HG02981 (cell line): Measurements from ENCODE around the gene PRKN.
"Not testable (repeated sequence)": the region's sequence is repeated elsewhere in the genome, so short reads cannot be mapped to it uniquely, and the experiment has no call there.

Source experiments
- ATAC-seq: cut with Tn5 transposase; IDR thresholded peaks from one replicate; pipeline ENCODE4 v1.9.1; 2021; ENCODE audit warnings: mild to moderate bottlenecking, moderate library complexity; ENCODE audit not compliant: unreplicated experiment

PRKN gene

DNA sequence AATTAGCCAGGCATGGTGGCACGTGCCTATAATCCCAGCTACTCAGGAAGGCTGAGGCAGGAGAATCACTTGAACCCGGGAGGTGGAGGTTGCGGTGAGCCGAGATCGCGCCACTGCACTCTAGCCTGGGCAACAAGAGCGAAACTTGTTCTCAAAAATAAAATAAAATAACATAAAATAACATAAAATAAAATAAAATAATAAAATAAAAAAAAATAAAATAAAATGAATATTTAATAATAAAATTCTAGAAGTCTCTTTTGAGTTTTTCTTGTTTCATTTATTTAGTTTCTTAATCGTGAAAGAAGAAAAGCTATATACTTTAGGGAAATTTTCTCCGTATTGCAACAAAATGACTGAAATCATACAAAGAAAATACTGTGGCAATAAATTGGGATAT lies 841.0 kb downstream of the PRKN start:
- not testable (repeated sequence) for ATAC-seq

DNA sequence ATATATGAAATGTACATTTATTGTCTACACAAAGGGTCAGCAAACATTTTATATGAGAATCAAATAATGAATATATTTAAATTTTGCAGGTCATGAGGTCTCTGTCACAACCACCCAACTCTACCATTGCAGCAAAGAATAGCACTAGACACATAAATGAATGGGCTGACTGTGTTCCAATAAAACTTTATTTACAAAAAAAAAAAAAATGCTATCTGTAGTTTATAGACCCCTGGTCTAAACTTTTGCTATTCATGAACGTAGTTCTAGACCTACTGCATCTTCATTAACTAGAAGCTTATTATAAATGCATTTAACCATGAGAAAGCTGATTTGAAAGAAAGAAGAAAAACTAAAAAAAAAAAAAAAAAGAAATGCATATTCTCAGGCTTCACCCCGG lies 842.8 kb downstream of the PRKN start:
- no peak for ATAC-seq

DNA sequence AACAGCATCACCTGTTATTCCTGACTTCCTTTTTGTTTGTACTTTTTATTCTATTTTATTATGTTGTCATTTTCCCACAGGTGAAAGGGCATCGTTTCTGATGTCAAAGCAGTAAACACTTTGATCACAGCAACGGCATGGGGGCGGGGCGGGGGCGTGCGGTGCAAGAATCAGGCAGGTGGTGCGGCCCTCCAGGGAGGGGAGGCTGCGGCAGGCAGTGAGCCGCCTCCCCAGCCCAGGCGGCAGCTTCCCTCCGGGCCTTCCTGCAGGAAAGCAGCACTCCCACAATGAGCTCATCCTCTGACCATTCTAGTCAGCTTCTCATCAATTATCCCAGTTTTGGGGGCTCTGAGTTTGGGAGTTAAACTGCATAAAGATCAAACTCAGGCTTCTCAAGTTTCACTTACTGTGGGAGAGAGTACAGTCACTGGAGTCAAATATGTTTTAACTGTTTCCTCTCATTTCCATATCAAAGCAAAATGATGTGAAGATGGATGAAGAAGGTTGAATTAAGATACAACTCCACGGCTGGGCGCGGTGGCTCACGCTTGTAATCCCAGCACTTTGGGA lies 845.3 kb downstream of the PRKN start:
- no peak for ATAC-seq

DNA sequence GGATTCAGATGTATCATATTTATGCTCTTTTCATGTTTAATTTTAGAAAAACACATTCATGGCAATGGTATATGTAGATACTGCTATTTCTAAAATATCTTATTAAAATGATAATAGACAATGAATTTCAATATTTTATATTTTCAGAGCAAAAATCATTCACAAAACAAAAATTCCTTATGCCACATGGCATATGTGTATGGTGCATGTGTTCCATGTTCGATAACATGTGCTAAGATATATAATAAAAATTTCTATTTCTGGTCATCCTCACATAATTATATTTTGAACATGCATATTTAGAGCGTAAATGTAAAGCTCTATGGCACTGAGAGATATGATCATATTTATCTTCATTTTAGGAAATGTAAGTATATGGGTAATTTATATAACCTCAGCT lies 847.5 kb downstream of the PRKN start:
- ATAC-seq: no peak

DNA sequence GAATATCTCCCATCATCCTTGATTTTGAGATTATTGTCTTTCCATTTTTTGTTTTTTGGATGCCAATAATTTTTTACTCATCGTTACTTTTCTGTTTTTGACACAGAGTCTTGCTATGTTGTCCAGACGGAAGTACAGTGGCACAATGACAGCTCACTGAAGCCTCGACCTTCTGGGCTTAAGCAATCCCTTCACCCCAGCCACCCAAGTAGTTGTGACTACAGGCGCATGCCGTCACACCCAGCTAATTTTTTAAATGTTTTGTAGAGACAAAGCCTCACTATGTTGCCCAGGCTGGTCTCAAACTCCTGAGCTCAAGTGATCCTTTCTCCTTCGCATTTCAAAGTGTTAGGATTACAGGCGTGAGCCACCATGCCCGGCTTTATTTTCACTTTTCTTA lies 851.3 kb downstream of the PRKN start:
- no peak for ATAC-seq

DNA sequence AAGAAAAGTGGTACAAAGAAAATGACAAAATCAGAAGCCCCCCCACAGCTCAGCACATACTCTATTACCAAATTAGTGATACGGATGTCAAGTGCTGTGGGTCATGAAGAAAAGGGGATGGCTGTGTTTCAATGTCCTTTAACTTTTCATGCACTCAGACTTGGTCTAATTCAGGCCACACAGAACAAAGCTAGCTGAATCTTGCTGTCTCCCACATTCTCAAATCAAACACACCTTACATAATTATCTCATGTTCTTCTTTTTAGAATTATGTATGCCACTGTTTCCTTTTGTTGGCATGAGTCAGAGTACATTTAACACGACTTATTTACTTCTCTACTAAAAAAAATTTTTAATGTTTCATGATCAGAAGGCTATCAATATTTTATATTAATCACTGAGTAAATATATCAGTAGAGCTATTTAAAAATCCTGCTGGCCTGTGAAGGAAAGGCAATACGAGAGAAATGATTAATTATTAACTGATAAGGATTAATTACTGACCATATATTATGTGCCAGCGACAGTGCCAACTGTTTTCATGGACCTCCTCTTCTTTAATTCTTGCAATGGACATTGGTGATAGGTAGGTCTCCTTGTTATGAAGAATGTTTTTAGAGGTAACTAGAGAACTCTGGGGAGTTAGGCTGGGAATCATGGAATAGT lies 857.2 kb downstream of the PRKN start:
- no peak for ATAC-seq

DNA sequence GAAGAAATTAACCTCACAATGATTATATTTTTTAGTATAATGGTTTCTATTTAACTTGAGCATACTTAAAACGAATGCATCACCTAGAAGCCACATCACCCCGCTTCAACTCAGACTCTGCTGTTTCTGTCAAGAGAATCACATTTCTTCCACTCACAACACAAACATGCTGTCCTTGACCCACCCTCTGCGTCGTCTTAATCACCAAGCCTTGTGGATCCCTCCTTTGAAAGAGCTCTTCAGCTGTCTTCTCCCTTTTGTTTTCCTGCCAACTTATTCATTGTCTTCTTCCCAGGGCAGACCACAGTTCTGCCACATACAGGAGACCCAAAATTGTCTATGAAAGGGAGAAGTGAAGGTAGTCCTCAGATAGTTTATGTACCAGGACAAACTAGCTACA lies 858.1 kb downstream of the PRKN start:
- ATAC-seq: no peak

DNA sequence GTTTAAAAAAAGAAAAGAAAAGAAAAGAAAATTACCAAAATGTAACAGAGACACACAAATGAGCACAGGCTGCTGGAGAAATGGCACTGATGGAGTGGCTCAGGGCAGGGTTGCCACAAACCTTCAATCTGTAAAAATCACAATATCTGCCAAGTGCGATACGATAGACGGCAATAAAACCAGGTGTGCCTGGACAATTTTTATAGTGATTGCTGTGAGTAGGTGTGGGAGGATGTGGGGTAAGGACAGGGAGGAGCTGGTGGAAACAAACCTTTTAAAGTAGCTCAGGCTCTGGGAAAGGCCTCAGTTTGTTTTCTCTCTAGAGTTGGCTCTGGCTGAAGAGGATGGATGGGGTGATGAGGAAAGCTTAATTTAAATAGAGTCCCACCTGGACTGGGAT lies 861.0 kb downstream of the PRKN start:
- ATAC-seq: no peak

DNA sequence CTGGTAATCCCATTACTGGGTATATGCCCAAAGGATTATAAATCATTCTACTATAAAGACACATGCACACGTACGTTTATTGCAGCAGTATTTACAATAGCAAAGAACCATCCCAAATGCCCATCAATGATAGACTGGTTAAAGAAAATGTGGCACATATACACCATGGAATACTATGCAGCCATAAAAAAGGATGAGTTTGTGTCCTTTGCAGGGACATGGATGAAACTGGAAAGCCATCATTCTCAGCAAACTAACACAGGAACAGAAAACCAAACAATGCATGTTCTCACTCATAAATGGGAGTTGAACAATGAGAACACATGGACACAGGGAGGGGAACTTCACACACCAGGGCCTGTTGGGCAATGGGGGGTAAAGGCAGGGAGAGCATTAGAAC lies 866.5 kb downstream of the PRKN start:
- ATAC-seq: not testable (repeated sequence)

DNA sequence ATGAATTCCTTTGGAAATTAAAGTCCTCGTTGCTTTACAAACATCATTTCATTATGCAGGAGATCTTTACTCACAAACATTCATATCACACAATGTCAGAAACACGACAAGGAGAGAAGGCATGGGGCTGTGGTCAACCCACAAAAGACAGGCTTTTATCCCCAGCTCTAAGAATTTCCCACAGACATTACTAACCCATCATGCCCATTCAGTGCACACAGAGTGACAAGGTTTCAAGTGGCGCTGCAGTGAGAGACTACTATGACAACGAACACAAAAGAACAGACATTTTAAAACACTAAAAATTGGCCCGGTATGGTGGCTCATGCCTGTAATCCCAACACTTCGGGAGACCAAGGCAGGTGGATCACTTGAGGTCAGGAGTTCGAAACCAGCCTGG lies 873.9 kb downstream of the PRKN start:
- ATAC-seq: no peak

DNA sequence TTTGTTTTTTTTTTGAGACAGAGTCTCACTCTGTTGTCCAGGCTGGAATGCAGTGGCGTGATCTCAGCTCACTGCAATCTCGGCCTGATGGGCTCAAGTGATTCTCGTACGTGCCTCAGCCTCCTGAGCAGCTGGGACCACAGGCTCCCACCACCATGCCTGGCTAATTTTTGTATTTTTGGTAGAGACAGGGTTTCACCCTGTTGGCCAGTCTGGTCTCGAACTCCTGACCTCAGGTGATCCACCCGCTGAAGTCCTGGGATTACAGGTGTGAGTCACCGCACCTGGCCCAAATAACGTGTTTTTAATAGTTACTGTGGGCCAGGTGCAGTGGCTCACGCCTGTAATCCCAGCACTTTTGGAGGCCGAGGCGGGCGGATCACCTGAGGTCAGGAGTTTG lies 876.1 kb downstream of the PRKN start:
- not testable (repeated sequence) for ATAC-seq

DNA sequence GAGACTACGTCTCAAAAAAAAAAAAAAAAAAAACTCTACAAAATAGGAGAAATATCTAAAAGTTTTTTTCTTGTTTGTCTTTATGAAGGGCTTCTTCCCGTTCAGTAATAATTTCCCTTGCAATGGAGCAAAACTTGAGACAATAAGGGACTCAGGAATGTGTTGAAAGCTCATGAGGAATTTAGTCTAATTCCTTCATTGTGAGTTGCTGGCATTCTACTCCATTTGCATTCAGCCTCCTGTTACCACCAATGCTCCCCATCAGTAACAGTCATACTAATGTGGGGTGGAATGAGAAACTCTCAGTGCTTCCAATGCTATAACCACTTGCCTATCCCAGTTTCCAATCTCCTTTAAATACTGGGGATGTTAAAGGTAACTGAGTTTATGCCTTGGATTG lies 877.0 kb downstream of the PRKN start:
- ATAC-seq: no peak

DNA sequence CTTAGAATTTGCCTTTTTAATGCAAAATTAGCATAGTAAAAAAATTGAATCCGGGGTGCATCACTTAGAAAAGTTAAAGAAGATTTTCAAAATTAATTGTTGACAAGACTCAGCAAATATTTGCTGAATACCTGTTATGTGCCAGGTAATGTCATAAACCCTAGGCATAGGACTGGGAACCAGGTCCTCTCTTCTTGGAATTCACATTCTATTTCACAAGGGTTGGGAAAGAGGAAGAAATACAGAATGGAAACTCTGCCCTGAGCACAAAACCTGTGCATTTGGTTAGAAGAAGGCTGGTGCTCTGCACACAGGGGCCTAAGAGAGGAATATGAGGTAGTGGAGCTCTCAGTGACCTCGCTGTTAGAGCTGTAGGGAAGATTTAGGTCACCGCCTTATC lies 879.9 kb downstream of the PRKN start:
- ATAC-seq: no peak

DNA sequence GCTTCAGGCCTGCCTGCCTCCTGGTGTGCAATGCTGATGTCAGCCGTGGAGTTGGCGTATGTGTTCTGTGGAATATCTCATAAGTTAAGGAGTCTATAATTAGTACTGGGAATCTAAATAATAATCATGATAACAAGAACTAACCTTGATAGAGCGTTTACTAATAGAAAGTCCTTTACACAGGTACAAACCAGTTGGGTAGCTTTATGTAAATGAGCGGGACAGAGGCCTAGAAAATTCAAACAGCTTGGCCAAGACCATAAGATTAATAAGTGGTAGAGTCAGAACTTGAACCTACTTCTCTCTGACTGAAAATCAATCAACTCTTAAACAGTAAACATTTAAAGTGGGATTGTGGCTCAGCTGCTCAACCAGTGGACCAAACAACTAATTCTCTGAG lies 882.8 kb downstream of the PRKN start:
- no peak for ATAC-seq

DNA sequence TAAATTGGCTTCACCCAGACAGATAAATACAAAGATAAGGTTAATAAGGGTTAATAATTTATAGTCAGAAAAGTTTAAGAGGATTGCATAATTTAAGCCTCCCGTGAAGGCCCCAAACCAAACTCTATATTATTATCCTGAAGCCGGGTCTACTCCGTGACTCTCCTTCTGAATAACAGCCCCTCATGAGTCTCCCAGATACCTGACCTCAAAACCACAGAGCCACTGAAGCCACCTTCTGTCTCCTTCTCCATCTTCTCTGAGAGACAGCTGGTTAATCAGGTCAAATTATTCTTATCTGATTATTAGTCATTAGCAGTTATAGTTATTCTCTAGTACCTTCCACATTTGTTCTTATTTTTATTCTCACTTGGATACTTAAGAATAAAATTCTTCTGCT lies 884.5 kb downstream of the PRKN start:
- no peak for ATAC-seq

DNA sequence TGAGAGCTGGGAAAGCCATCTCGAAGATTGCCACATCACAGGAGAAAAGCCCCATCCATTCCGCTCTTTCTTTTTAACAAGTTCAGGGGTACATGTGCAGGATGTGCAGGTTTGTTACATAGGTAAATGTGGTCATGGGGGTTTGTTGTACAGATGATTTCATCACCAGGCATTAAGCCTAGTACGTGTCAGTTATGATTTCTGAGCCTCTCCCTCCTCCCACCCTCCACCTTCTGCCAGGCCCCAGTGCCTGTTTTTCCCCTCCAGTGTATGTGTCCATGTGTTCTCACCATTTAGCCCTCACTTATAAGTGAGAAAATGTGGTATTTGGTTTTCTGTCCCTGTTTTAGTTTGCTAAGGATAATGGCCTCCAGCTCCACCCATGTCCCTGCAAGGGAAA lies 887.2 kb downstream of the PRKN start:
- no peak for ATAC-seq

DNA sequence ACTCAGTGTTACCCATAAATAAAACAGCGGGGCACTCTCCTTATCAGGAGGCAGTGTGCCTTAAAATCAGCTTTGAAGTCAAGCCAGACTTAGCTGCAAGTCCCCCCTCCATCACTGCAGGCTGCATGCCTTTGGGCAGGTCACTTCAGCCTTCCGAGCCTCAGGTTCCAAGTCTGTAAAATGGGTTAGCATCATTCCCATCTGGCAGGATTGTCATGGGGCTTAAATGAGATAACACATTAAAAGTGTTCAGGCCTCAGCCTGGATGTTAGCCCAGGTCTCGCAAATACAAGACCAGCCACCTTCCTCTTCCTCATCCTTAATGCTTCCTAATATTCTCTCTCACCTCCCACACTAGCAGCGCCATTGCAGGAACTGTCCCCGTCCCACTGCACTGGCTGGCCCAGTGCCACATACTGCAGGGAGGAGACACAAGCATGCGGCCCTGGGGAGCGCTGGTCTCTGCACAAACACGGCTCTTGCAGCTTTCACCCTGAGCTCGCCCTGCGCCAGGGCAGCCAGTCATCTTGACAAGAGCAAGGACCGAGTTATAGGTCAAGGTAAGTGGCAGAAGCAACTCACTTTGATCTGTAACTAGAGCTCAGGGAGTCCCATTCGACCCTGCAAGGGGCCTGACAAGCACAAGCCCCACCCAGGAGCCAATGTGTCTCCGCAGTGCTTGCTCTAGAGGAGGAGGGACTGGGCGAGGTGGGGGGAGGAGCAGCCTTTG lies 889.1 kb downstream of the PRKN start:
- ATAC-seq: no peak

DNA sequence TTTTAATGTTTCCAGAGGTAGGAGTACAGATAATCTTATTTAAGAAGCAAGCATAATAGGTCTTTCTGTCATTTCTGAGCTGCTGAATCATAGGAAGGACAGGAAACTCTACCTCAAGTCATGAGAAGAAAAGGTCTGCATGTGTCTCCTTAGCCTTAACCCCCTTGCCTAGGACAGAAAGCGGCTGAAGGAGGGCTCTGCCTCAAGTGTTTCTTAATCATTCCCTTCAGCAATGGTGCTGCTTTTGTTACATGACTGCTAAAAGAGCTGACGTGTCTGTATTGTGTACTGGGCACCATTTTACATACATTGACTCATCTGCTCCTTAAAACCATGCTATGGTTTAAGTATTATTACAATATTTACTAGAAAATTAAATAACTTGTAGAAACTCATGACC lies 889.7 kb downstream of the PRKN start:
- ATAC-seq: no peak

DNA sequence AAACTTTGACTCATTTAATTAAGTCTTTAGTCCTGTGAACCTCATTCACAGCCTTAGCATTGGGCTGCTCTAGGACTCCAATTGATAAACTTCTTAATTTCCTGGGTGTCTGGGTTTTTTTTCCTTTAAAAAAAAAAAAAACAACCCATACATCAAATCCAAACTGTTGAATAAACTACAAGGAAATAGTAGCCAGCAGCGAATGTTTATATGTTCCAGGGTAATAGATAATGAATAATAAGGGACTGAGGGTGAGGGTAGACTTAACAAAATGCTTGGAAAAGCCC lies 890.2 kb downstream of the PRKN start:
- no peak for ATAC-seq

DNA sequence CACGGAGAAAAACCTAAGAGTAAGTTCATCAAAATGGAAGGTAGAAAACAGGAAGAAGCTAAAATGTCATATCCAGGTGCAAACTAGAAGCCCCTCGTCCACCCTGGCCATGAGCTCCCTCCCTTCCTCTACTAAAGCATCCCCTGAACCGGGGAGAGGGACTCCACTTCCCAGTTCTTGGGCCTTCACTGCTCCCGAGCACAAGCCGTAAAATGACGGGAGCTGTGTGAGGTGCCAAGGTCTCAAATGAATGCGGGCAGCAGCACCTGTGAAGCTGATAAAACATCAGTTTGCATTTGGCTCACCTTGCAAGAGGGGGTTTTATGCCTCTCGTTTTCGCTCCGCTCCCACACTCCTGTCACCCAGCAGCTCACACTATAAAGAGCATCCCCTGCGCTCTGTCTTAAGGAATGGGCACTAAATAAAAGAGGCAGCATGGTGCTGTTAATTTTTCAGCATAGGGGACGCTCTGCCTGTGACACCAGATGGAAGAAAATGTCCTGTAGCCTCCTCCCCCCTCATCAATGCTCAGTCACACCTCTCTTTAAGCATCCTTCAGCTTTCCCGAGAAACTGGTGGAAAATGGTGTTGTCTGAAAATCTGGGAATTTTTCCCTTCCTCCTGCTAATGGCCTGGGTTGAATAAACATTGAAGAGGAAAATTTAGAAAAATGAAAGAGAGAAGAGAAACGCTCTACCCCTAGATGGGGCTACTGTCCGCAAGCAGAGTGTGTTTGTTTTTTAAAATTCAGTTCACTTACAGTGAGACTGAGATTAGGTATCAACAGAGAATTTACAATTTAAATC lies 890.7 kb downstream of the PRKN start:
- ATAC-seq: no peak

DNA sequence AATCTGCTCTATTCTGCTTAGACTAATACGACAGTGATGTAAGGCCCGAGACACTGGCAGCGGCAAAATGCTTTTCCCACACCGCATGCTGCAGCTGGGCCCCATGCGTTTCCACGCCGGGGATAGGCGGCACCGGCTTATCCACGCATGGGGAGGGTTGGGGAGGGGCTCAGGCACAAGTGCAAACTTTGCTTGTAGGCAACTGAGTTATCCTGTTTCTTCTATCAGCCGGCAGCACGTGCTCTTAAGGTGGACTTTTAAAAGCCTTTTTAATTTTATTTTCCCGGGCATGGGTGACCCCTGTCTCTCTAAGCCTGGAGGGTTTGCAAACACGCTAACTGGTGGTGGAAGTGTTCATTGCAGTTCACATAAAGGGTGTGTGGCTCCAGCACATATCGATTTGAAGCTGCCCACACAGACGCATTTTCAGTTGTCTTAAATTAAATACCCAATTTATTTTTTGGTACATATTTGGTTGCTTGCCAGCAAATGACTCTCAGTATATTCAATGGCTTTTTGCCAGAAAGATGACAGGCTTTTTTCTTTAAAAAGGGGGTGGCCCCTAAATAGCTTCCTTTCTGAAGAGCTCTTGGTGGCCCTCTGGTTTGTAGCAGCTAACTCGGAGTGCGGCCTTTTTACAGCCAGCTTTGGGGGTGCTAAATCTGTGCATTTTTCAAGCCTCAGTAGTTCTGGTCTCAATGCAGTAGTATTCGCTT lies 891.9 kb downstream of the PRKN start:
- no peak for ATAC-seq
